Chondrocyte (in vitro differentiated cells): ENCODE results near the gene MAML3. TPM values are rescaled to one million over a fixed set of nuclear protein-coding genes. Genes with fewer than 3 reads are reported as not detected.

Experiments used
- DNase-seq: peaks from one replicate; pipeline ENCODE4 v3.0.0; 2021; ENCODE audit warnings: mixed read lengths, low spot score
- H3K27ac Mint-ChIP-seq: one replicate; pipeline ENCODE4 v1.8.0; 2021; ENCODE audit warnings: mild to moderate bottlenecking, moderate library complexity, mixed read lengths; ENCODE audit not compliant: unreplicated experiment
- H3K27me3 Mint-ChIP-seq: 2 replicates; pipeline ENCODE4 v1.8.0; 2021; ENCODE audit warnings: low read depth, mixed read lengths
- H3K36me3 Mint-ChIP-seq: 2 replicates; pipeline ENCODE4 v1.8.0; 2021; ENCODE audit warnings: low read depth, mixed read lengths
- H3K4me1 Mint-ChIP-seq: 2 replicates; pipeline ENCODE4 v1.8.0; 2021; ENCODE audit warnings: low read depth, mild to moderate bottlenecking, mixed read lengths
- H3K4me3 Mint-ChIP-seq: one replicate; pipeline ENCODE4 v1.8.0; 2021; ENCODE audit warnings: mild to moderate bottlenecking, moderate library complexity, mixed read lengths; ENCODE audit not compliant: unreplicated experiment
- H3K9me3 Mint-ChIP-seq: 2 replicates; pipeline ENCODE4 v1.8.0; 2021; ENCODE audit warnings: low read depth, mixed read lengths
- total RNA-seq: library from RNA; stranded (reverse); gene quantifications from 3 replicates; pipeline ENCODE4 v1.2.1, GENCODE V29; 2021
- TF ChIP-seq, protein P1 (sequence below): fragments of 200-600 bp; sonication (generic); IDR thresholded peaks from 2 replicates; pipeline ENCODE4 v1.5.0; 2021; ENCODE audit warnings: antibody characterized with exemption, mild to moderate bottlenecking, moderate library complexity

Gene MAML3
- total RNA-seq, 1 donor from 2014 or later = 1.6 TPM

DNA sequence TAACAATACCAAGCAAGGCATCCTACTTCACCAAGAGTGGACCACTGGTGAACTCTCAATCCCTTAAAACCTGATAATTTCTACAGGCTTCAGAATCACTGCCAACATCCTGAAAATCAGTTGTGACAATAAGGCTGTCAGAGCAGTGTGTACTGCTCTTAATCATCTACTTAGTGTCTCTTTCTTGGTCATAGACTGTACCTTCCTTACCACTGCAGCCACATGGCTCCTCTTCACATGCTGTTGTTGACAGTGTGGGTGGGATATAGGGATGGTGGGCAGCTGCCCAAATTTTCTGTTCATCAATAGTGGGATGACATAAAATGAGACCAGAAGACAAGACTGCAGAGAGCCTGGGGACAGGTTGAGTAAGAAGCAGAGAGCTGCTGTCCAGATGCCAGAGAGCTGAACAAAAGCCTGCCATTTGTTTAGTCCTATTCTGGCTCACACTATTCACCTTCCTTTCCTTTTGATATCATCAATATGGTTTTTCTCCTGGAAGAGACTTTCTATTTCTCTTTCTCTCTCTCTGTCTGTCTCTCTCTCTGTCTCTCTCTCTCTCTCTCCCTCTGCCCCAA lies 309.4 kb downstream of the MAML3 start:
- Mint-ChIP-seq H3K9me3 (no peaks in the 10 kb centered on the region), H3K27ac (no peak overlapping the region), H3K4me3 (no peak overlapping the region), H3K36me3 (no peaks in the 10 kb centered on the region), H3K27me3 (no peaks in the 10 kb centered on the region), H3K4me1 (peaks cover 3% of the 10 kb centered on the region)
- TF ChIP-seq, protein P1, sequence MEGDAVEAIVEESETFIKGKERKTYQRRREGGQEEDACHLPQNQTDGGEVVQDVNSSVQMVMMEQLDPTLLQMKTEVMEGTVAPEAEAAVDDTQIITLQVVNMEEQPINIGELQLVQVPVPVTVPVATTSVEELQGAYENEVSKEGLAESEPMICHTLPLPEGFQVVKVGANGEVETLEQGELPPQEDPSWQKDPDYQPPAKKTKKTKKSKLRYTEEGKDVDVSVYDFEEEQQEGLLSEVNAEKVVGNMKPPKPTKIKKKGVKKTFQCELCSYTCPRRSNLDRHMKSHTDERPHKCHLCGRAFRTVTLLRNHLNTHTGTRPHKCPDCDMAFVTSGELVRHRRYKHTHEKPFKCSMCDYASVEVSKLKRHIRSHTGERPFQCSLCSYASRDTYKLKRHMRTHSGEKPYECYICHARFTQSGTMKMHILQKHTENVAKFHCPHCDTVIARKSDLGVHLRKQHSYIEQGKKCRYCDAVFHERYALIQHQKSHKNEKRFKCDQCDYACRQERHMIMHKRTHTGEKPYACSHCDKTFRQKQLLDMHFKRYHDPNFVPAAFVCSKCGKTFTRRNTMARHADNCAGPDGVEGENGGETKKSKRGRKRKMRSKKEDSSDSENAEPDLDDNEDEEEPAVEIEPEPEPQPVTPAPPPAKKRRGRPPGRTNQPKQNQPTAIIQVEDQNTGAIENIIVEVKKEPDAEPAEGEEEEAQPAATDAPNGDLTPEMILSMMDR = no peak
- DNase-seq = no peak

DNA sequence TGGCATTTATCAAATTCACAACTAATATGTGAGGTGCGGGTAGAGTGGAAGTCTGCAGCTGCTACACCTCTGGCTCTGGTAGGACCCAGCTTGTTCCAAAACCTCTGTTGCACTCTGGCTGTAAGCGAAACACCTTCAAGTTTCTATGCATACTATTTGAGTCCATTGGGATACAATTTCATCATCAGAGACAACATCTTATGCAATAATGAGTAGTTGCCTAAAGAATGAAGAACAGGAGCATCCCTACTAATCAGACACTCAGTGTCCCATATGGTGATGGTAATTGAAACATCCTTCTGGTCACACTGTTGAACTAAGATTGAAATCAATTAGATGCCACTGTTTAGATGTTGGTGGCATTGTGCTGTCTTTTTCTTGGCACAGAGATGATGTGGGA lies 309.9 kb downstream of the MAML3 start:
- no peaks in the 10 kb centered on the region for H3K4me1 Mint-ChIP-seq
- H3K4me3 Mint-ChIP-seq = no peak overlapping the region
- no peaks in the 10 kb centered on the region for H3K36me3 Mint-ChIP-seq
- H3K27ac Mint-ChIP-seq = no peak overlapping the region
- no peaks in the 10 kb centered on the region for H3K27me3 Mint-ChIP-seq
- TF ChIP-seq, protein P1 = no peak
- no peaks in the 10 kb centered on the region for H3K9me3 Mint-ChIP-seq
- DNase-seq = no peak

DNA sequence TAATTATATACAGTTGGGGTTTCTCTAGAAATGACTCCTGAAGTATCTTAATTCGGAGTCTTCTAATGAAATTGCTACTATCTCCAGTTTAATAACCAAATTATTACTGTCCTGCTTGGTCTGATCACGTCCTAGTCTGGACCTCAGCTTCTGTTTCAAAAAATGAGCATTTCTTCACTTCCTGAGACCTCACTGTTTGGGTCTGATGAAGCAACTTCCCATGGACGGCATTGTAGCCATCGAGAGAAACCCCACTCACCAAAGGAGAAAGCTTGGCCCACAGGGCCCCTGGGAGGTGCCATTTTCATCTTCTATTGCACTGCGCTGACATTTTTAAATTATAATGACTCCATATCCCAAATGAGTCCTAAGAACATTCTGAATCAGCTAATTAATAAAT lies 310.3 kb downstream of the MAML3 start:
- DNase-seq = no peak
- H3K27ac Mint-ChIP-seq = no peak overlapping the region
- H3K36me3 Mint-ChIP-seq = no peaks in the 10 kb centered on the region
- no peaks in the 10 kb centered on the region for H3K4me1 Mint-ChIP-seq
- no peaks in the 10 kb centered on the region for H3K27me3 Mint-ChIP-seq
- no peak overlapping the region for H3K4me3 Mint-ChIP-seq
- TF ChIP-seq, protein P1 = no peak
- no peaks in the 10 kb centered on the region for H3K9me3 Mint-ChIP-seq

DNA sequence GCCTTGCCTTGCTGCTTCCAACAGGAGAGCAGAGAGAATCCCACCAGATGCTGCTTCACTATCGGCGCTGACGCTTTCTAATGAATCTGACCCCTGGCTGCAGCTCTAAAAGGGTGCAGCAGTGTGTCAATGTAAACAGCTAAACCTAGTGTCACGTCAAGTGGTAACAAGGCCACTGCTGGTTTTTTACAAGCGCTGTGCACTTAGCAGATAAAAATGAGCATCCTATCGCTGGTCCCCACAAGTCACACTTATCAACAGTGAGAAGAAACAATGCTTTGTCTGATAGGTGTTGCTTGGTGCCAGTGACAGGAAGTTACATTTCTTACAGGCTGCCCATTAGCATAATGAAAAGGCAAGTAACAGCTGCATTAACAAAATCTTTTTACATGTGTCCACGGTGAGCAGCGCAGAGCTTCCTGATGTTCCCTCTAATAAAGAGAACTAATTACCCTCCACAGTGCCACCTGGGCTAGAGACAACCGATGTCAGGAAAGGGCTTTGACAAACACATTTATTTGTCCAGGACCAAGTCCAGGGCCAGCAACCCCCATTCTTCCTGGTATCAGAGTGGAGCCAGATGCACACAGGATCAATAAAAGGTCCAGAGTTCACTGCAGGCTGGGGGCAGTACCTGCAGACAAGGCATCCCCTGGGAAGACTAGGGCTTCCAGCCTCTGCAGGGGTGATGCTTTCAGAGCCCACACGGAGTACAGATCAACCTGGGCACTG lies 312.4 kb downstream of the MAML3 start:
- DNase-seq = no peak
- Mint-ChIP-seq H3K27ac (no peak overlapping the region), H3K4me1 (no peaks in the 10 kb centered on the region), H3K36me3 (peaks cover 3% of the 10 kb centered on the region), H3K9me3 (no peaks in the 10 kb centered on the region), H3K4me3 (no peak overlapping the region), H3K27me3 (no peaks in the 10 kb centered on the region)
- TF ChIP-seq, protein P1 = no peak

DNA sequence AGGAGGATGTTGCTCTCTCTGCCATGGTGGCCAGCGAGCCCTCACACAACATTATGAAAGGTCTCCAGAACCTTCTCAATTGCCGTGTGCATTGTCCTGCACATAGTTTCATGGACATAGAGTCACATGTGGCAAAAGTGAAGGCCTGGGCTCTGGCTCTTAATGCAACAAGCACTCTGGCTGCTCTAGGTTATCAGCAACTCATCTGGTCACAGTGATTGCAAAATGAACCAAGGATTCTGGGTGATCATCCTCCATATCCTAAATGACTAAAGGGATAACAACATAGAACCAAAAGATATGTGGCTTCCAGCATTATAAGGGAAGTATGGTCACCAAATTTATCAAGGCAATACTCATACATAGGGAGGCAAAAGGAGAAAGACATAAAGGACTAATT lies 313.2 kb downstream of the MAML3 start:
- H3K27me3 Mint-ChIP-seq = no peaks in the 10 kb centered on the region

More for the DNA sequence above, 313.2 kb downstream of the MAML3 start:
- H3K4me1 Mint-ChIP-seq = peaks cover 6% of the 10 kb centered on the region
- H3K27ac Mint-ChIP-seq = no peak overlapping the region
- H3K36me3 Mint-ChIP-seq = peaks cover 3% of the 10 kb centered on the region
- no peak for DNase-seq
- TF ChIP-seq, protein P1 = no peak
- H3K4me3 Mint-ChIP-seq = no peak overlapping the region
- no peaks in the 10 kb centered on the region for H3K9me3 Mint-ChIP-seq
